K562 (cell line): Measurements from ENCODE around the gene KLHL22. TPM values are rescaled to one million over a fixed set of nuclear protein-coding genes. Genes with fewer than 3 reads are reported as not detected.

Experiments
- ATAC-seq: fragments of 200-7000 bp; cut with Tn5 transposase; 3 replicates; pipeline ENCODE4 v1.9.1; 2020; ENCODE audit warnings: moderate library complexity
- BruUV-seq: library from RNA; stranded (reverse); fragments of 400-500 nt; replicated peaks from 2 replicates; lab custom pipeline; 2021; lab: Mats Ljungman, UMichigan
- CTCF ChIA-PET: fragments of 300-600 bp; formaldehyde crosslinking; extraction: SDS; loops from one replicate; lab custom pipeline; 2021; ENCODE audit warnings: low intra/inter-chr PET ratio; lab: Yijun Ruan, JAX
- POLR2A ChIA-PET: fragments of 300-600, 350-650 bp; sonication (Branson Sonifier 250); formaldehyde crosslinking; extraction: SDS; loops from one replicate; lab custom pipeline; 2021; ENCODE audit warnings: antibody characterized with exemption, inconsistent platforms; lab: Yijun Ruan, JAX
- DNase-seq, 4 experiments: peaks; one replicate each; pipeline versions ENCODE4 v3.0.0 to v3.0.0-alpha.2; 2011 to 2018; ENCODE audit warnings: low spot score in 3 of 4, mixed read lengths in 3 of 4; ENCODE audit errors: extremely low read depth in 1 of 4
- FAIRE-seq: peaks from 2 replicates; lab custom pipeline; 2011; peaks lifted over from hg19 to GRCh38; lab: Jason Lieb, UNC
- H2AFZ ChIP-seq: 2 replicates; pipeline ENCODE4 v1.6.0; 2011; ENCODE audit warnings: low read depth, low read length, control low read depth, inconsistent platforms
- H3K27ac ChIP-seq: fragments of 200-600 bp; 3 replicates; pipeline ENCODE4 v1.8.0; 2011; ENCODE audit warnings: low read depth, mild to moderate bottlenecking, control low read depth, inconsistent platforms, low read length, moderate library complexity, mixed read lengths; ENCODE audit errors: extremely low read depth
- H3K27me3 ChIP-seq, 2 experiments: fragments of 300-600 bp in 1 of 2; 2 replicates in 1 of 2; 3 replicates in 1 of 2; pipeline versions ENCODE4 v1.6.0 to v1.8.0; 2011; ENCODE audit warnings: inconsistent platforms in 2 of 2, low read length in 2 of 2, mild to moderate bottlenecking in 1 of 2, mixed read lengths in 1 of 2, moderate library complexity in 1 of 2; ENCODE audit not compliant: control insufficient read depth in 2 of 2, insufficient read depth in 2 of 2
- H3K36me3 ChIP-seq: fragments of 300-600 bp; 3 replicates; pipeline ENCODE4 v1.8.0; 2011; ENCODE audit warnings: mild to moderate bottlenecking, low read length, inconsistent platforms; ENCODE audit not compliant: control insufficient read depth, insufficient read depth
- H3K4me1 ChIP-seq, 2 experiments: fragments of 200-600 bp in 1 of 2; replicated peaks in 1 of 2; 2 replicates in 1 of 2; 3 replicates in 1 of 2; pipeline versions ENCODE4 v1.5.1 to v1.8.0; 2011; ENCODE audit warnings: inconsistent platforms in 2 of 2, low read length in 2 of 2, mild to moderate bottlenecking in 1 of 2, mixed read lengths in 1 of 2, moderate library complexity in 1 of 2; ENCODE audit not compliant: control insufficient read depth in 2 of 2, insufficient read depth in 2 of 2
- H3K4me2 ChIP-seq: 2 replicates; pipeline ENCODE4 v1.6.1; 2011; ENCODE audit warnings: low read length, control low read depth, inconsistent platforms, mixed read lengths; ENCODE audit not compliant: insufficient read depth
- H3K4me3 ChIP-seq: fragments of 200-600 bp; sonication (generic), shearing (Covaris generic); 2 replicates; pipeline ENCODE4 v1.5.1; 2016; ENCODE audit warnings: control low read depth, inconsistent platforms
- H3K79me2 ChIP-seq: fragments of 200-600 bp; 3 replicates; pipeline ENCODE4 v1.8.0; 2011; ENCODE audit warnings: low read length, inconsistent platforms; ENCODE audit not compliant: control insufficient read depth, insufficient read depth
- H3K9ac ChIP-seq, 2 experiments: 2 replicates each; pipeline versions ENCODE4 v1.6.0 to v1.6.1; 2011; ENCODE audit warnings: low read depth in 2 of 2, low read length in 2 of 2, control low read depth in 1 of 2, inconsistent platforms in 1 of 2, mild to moderate bottlenecking in 1 of 2, mixed read lengths in 1 of 2; ENCODE audit not compliant: insufficient read depth in 1 of 2
- H3K9me1 ChIP-seq: one replicate; pipeline ENCODE4 v1.6.0; 2011; ENCODE audit warnings: inconsistent platforms, mild to moderate bottlenecking, low read length, moderate library complexity; ENCODE audit not compliant: control insufficient read depth, insufficient read depth
- H3K9me3 ChIP-seq: replicated peaks from 2 replicates; pipeline ENCODE4 v1.5.1; 2011; ENCODE audit warnings: low read depth, low read length, inconsistent platforms; ENCODE audit not compliant: control insufficient read depth, insufficient read depth
- H4K20me1 ChIP-seq: replicated peaks from 2 replicates; pipeline ENCODE4 v1.6.1; 2011; ENCODE audit warnings: low read length, inconsistent platforms, mixed read lengths; ENCODE audit not compliant: control insufficient read depth, insufficient read depth
- GABPB2 ChIP-seq: fragments of 250-450 bp; sonication (Bioruptor Pico); conservative IDR thresholded peaks from 2 replicates; pipeline ENCODE4 v1.5.1; 2021; ENCODE audit warnings: mild to moderate bottlenecking
- HDAC3 ChIP-seq: fragments of 450-650 bp; IDR thresholded peaks from 2 replicates; pipeline ENCODE4 v1.6.1; 2018; ENCODE audit warnings: borderline replicate concordance, mild to moderate bottlenecking, moderate library complexity; ENCODE audit not compliant: partially characterized antibody
- KDM5B ChIP-seq: fragments of 200-600 bp; sonication (generic); IDR thresholded peaks from 2 replicates; pipeline ENCODE4 v1.6.1; 2012; ENCODE audit warnings: low read depth, mild to moderate bottlenecking, moderate library complexity, low read length, control low read depth, inconsistent platforms; ENCODE audit not compliant: insufficient replicate concordance
- MCM5 ChIP-seq: fragments of 450-650 bp; IDR thresholded peaks from 2 replicates; pipeline ENCODE4 v1.6.1; 2016; ENCODE audit warnings: low read depth
- MYBL2 ChIP-seq, 2 experiments: fragments of 450-650 bp in 1 of 2; sonication (generic) in 1 of 2; formaldehyde crosslinking in 1 of 2; IDR thresholded peaks; 2 replicates each; pipeline versions ENCODE4 v1.6.1 to v1.8.1; 2017 to 2022; ENCODE audit warnings: borderline replicate concordance in 1 of 2, inconsistent platforms in 1 of 2, low read depth in 1 of 2, mild to moderate bottlenecking in 1 of 2, missing genetic modification reagents in 1 of 2, moderate library complexity in 1 of 2
- NR4A1 ChIP-seq, 2 experiments: fragments of 250-450 bp in 1 of 2; fragments of 450-650 bp in 1 of 2; sonication (Bioruptor Pico) in 1 of 2; IDR thresholded peaks; 2 replicates each; pipeline versions ENCODE4 v1.4.0 to v1.6.1; 2016 to 2020; ENCODE audit warnings: mild to moderate bottlenecking in 2 of 2, missing compliant biosample characterization in 1 of 2, missing genetic modification characterization in 1 of 2, moderate library complexity in 1 of 2
- TAF15 ChIP-seq: fragments of 200-400 bp; formaldehyde crosslinking; IDR thresholded peaks from 2 replicates; pipeline ENCODE4 v1.6.1; 2017; ENCODE audit warnings: mild to moderate bottlenecking, low read depth, low read length, moderate library complexity
- WGBS: fragments of 100-300 bp; shearing (Covaris generic); methylation state at CpG from one replicate; pipeline ENCODE4 v1.1.6; 2016; ENCODE audit warnings: low coverage, mixed read lengths; ENCODE audit not compliant: insufficient coverage; ENCODE audit errors: missing lambda C conversion rate; 5-methylcytosine and 5-hydroxymethylcytosine counted together
- in situ Hi-C: fragments of 300-500 bp; cut with MboI; formaldehyde crosslinking; loops from 4 replicates; pipeline ENCODE4 v1.15.0; 2018; ENCODE audit warnings: inconsistent platforms, mixed read lengths
- intact Hi-C: fragments of 100-400 bp; cut with micrococcal nuclease; formaldehyde crosslinking; loops from 2 replicates; pipeline ENCODE4 v1.14.2; 2022
- polyA plus RNA-seq, 8 experiments: library from polyadenylated mRNA; depleted of rRNA in 4 of 8; stranded (reverse) in 5 of 8; unstranded in 3 of 8; fragments of >200 nt; fragmentation: Nextera tagmentation in 2 of 8; fragmentation: Illumina TruSeq in 1 of 8; extraction: Ambion mirVana in 2 of 8; extraction: Trizol in 1 of 8; gene quantifications; 2 replicates each; pipeline versions ENCODE4 v1.2.1 to v1.2.3, GENCODE V29; 2011 to 2014; ENCODE audit warnings: inconsistent platforms in 1 of 8, missing spikeins in 1 of 8
- total RNA-seq, 7 experiments: library from RNA; depleted of rRNA in 6 of 7; stranded (reverse); fragments of >200 nt in 6 of 7; fragmentation: Illumina TruSeq in 2 of 7; extraction: Trizol in 2 of 7; gene quantifications; 2 replicates each; pipeline versions ENCODE4 v1.2.1 to v1.2.3, GENCODE V29; 2011 to 2021; ENCODE audit warnings: low replicate concordance in 1 of 7
- TF ChIP-seq, protein P1 (sequence below): fragments of 250-450 bp; sonication (Bioruptor Pico); IDR thresholded peaks from 2 replicates; pipeline ENCODE4 v1.9.0; 2021; ENCODE audit warnings: mild to moderate bottlenecking, inconsistent platforms
- TF ChIP-seq, protein P2 (sequence below), 3 experiments: IDR thresholded peaks in 2 of 3; conservative IDR thresholded peaks in 1 of 3; 2 replicates each; pipeline ENCODE4 v1.5.1; 2011 to 2012; ENCODE audit warnings: low read length in 3 of 3, mild to moderate bottlenecking in 3 of 3, control low read depth in 2 of 3, improper control_type of control experiment in 1 of 3, inconsistent platforms in 1 of 3, low read depth in 1 of 3, mixed read lengths in 1 of 3, moderate library complexity in 1 of 3; ENCODE audit not compliant: insufficient read depth in 2 of 3
- TF ChIP-seq, protein P3 (sequence below): IDR thresholded peaks from 2 replicates; pipeline ENCODE4 v1.6.1; 2011; ENCODE audit warnings: borderline replicate concordance, low read depth, mild to moderate bottlenecking, moderate library complexity, low read length; ENCODE audit not compliant: insufficient read depth, poor library complexity, severe bottlenecking
- TF ChIP-seq, protein P4 (sequence below): fragments of 250-450 bp; sonication (Bioruptor Pico); IDR thresholded peaks from 2 replicates; pipeline ENCODE4 v1.4.0; 2020; ENCODE audit warnings: mild to moderate bottlenecking, moderate library complexity

The KLHL22 gene
- total and polyA plus RNA-seq, 9 of the 15 experiments (the other 6 are each of a cell fraction or from before 2014, with no cell fraction given) = 1.3 to 25.6 (median 15.2) TPM

DNA sequence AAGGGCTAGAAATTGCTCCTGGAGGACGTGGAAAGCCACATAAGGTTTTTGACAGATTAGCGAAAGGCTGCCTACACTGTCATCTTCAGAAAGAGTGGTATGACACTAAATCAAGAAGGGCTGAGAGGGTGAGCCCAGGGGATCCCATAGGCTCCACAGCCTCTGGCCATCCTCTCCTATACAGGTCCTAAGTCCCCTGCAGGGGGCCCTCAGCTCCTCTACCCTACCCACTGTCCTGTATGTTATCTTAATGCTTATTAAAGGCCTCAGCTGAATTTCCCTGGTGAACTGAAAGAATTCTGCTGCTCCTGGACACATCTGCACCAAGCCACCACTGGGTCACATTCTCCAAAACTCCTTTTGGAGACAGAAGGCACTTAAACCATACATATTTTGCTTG is 7.9 kb downstream of the KLHL22 start:
- Histone ChIP-seq H3K4me1 (peaks cover 0 to 8% of the 10 kb centered on the region in 2 experiments; a peak in 4 of 5 replicates), H3K4me3 (no peak overlapping the region), H3K79me2 (peaks cover under 1% of the 10 kb centered on the region; the same call in 1 of the 3 replicates), H3K9me3 (no peaks in the 10 kb centered on the region), H3K27me3 (no peaks in the 10 kb centered on the region), H3K4me2 (no peak overlapping the region), H3K27ac (no peak overlapping the region), H4K20me1 (peaks cover 42% of the 10 kb centered on the region), H3K9ac (no peak overlapping the region), H3K36me3 (peaks cover 12% of the 10 kb centered on the region), H3K9me1 (peaks cover 8% of the 10 kb centered on the region), H2AFZ (no peak overlapping the region)
- FAIRE-seq (no peak), ATAC-seq (peak; percentile 63), DNase-seq (peak in 2 of 4 experiments; percentile 61 to 68)
- POLR2A ChIA-PET = interaction anchor here (0.6 to 2.0 kb wide), 3 partner anchors 15 to 31 kb away, joined by 3 to 5 read pairs (median 3); partner anchors contain the start of gene MED15
- BruUV-seq = no TSS peak
- CTCF ChIA-PET = no interaction called here
- intact Hi-C loops = no loop called here
- 74% methylated on average over 2 of the region's 2 CpGs for WGBS
- in situ Hi-C loops = no loop called here
- no peak for TF ChIP-seq TAF15
- TF ChIP-seq, protein P1, sequence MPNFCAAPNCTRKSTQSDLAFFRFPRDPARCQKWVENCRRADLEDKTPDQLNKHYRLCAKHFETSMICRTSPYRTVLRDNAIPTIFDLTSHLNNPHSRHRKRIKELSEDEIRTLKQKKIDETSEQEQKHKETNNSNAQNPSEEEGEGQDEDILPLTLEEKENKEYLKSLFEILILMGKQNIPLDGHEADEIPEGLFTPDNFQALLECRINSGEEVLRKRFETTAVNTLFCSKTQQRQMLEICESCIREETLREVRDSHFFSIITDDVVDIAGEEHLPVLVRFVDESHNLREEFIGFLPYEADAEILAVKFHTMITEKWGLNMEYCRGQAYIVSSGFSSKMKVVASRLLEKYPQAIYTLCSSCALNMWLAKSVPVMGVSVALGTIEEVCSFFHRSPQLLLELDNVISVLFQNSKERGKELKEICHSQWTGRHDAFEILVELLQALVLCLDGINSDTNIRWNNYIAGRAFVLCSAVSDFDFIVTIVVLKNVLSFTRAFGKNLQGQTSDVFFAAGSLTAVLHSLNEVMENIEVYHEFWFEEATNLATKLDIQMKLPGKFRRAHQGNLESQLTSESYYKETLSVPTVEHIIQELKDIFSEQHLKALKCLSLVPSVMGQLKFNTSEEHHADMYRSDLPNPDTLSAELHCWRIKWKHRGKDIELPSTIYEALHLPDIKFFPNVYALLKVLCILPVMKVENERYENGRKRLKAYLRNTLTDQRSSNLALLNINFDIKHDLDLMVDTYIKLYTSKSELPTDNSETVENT (CRISPR knock-in tag) = 0 out of 2 replicates have a peak, but pooled peaks have one; percentile 8
- no peak for TF ChIP-seq MCM5
- TF ChIP-seq MYBL2 (IDR thresholded peaks at IDR 0.05; ENCODE audit: low read depth) = no peak
- TF ChIP-seq MYBL2 (CRISPR knock-in tag; IDR thresholded peaks at IDR 0.05; ENCODE audit: borderline replicate concordance) = no peak
- no peak for TF ChIP-seq HDAC3
- TF ChIP-seq, protein P2, sequence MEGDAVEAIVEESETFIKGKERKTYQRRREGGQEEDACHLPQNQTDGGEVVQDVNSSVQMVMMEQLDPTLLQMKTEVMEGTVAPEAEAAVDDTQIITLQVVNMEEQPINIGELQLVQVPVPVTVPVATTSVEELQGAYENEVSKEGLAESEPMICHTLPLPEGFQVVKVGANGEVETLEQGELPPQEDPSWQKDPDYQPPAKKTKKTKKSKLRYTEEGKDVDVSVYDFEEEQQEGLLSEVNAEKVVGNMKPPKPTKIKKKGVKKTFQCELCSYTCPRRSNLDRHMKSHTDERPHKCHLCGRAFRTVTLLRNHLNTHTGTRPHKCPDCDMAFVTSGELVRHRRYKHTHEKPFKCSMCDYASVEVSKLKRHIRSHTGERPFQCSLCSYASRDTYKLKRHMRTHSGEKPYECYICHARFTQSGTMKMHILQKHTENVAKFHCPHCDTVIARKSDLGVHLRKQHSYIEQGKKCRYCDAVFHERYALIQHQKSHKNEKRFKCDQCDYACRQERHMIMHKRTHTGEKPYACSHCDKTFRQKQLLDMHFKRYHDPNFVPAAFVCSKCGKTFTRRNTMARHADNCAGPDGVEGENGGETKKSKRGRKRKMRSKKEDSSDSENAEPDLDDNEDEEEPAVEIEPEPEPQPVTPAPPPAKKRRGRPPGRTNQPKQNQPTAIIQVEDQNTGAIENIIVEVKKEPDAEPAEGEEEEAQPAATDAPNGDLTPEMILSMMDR (IDR thresholded peaks at IDR 0.05 in 2 of 3, conservative IDR thresholded peaks at IDR 0.05 in 1 of 3; ENCODE audit: insufficient read depth in 2 of 3, low read depth in 1 of 3, low read length in 3 of 3) = peak; percentile 8 to 46 (median 17); a peak in 3 of 6 replicates
- TF ChIP-seq GABPB2 (CRISPR knock-in tag) = no peak
- no peak for TF ChIP-seq KDM5B
- TF ChIP-seq, protein P3, sequence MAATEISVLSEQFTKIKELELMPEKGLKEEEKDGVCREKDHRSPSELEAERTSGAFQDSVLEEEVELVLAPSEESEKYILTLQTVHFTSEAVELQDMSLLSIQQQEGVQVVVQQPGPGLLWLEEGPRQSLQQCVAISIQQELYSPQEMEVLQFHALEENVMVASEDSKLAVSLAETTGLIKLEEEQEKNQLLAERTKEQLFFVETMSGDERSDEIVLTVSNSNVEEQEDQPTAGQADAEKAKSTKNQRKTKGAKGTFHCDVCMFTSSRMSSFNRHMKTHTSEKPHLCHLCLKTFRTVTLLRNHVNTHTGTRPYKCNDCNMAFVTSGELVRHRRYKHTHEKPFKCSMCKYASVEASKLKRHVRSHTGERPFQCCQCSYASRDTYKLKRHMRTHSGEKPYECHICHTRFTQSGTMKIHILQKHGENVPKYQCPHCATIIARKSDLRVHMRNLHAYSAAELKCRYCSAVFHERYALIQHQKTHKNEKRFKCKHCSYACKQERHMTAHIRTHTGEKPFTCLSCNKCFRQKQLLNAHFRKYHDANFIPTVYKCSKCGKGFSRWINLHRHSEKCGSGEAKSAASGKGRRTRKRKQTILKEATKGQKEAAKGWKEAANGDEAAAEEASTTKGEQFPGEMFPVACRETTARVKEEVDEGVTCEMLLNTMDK = peak; percentile 20
- TF ChIP-seq, protein P4, sequence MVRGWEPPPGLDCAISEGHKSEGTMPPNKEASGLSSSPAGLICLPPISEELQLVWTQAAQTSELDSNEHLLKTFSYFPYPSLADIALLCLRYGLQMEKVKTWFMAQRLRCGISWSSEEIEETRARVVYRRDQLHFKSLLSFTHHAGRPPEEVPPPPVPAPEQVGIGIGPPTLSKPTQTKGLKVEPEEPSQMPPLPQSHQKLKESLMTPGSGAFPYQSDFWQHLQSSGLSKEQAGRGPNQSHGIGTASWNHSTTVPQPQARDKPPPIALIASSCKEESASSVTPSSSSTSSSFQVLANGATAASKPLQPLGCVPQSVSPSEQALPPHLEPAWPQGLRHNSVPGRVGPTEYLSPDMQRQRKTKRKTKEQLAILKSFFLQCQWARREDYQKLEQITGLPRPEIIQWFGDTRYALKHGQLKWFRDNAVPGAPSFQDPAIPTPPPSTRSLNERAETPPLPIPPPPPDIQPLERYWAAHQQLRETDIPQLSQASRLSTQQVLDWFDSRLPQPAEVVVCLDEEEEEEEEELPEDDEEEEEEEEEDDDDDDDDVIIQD (CRISPR knock-in tag) = 0 out of 2 replicates have a peak, but pooled peaks have one; percentile 15
- no peak for TF ChIP-seq NR4A1 (CRISPR knock-in tag; IDR thresholded peaks at IDR 0.05)
- TF ChIP-seq NR4A1 (tag; IDR thresholded peaks at IDR 0.05) = no peak
